Measurements from ENCODE around the gene DALRD3. TPM values are rescaled to one million over a fixed set of nuclear protein-coding genes. Genes with fewer than 3 reads are reported as not detected.

Gene DALRD3
- total RNA-seq, 4 donors from 2014 or later = 12.4 to 31.5 (median 20.1) TPM

DNA sequence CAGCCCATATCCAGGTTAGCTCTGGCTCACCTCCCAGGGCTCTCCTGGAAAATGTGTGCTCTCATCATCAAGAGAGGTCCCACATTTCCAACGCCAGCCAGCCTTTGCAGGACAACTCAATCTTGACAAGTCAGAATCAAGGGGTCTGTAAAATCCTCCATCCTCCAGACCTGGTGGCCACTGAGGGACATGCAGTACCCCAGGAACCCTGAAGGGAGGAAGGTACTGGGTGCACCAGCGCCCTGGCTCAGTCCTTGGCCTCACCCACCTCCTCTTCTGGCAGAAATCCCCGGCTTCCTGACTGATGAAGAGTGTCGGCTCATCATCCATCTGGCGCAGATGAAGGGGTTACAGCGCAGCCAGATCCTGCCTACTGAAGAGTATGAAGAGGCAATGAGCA is 17.2 kb downstream of the DALRD3 start:
- Histone ChIP-seq H3K9me3 (no peaks in the 10 kb centered on the region), H3K4me3 (no peak overlapping the region), H3K27ac (replicated peaks in 1 of 4) (no peak overlapping the region), H3K4me1 (peaks cover 2 to 12% (median 3%) of the 10 kb centered on the region in 4 donors), H3K36me3 (peaks cover 0 to 33% (median 12%) of the 10 kb centered on the region in 4 donors), H3K27me3 (no peaks in the 10 kb centered on the region)
- TF ChIP-seq EP300 (IDR thresholded peaks at IDR 0.05) (no peak), POLR2AphosphoS5 (IDR thresholded peaks at IDR 0.05) (no peak), POLR2A (IDR thresholded peaks at IDR 0.05; ENCODE audit: low read depth) (no peak)
- TF ChIP-seq, protein P1, sequence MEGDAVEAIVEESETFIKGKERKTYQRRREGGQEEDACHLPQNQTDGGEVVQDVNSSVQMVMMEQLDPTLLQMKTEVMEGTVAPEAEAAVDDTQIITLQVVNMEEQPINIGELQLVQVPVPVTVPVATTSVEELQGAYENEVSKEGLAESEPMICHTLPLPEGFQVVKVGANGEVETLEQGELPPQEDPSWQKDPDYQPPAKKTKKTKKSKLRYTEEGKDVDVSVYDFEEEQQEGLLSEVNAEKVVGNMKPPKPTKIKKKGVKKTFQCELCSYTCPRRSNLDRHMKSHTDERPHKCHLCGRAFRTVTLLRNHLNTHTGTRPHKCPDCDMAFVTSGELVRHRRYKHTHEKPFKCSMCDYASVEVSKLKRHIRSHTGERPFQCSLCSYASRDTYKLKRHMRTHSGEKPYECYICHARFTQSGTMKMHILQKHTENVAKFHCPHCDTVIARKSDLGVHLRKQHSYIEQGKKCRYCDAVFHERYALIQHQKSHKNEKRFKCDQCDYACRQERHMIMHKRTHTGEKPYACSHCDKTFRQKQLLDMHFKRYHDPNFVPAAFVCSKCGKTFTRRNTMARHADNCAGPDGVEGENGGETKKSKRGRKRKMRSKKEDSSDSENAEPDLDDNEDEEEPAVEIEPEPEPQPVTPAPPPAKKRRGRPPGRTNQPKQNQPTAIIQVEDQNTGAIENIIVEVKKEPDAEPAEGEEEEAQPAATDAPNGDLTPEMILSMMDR (IDR thresholded peaks at IDR 0.05) = no peak
- intact Hi-C loops (cut with DNase I) = loop anchor here (10.0 kb wide), 1 partner anchor 94 kb away; the partner anchor contains the start of gene QRICH1
- no peak for DNase-seq (ENCODE audit: extremely low spot score)
- WGBS = 100% methylated on average over 1 of the region's 6 CpGs

DNA sequence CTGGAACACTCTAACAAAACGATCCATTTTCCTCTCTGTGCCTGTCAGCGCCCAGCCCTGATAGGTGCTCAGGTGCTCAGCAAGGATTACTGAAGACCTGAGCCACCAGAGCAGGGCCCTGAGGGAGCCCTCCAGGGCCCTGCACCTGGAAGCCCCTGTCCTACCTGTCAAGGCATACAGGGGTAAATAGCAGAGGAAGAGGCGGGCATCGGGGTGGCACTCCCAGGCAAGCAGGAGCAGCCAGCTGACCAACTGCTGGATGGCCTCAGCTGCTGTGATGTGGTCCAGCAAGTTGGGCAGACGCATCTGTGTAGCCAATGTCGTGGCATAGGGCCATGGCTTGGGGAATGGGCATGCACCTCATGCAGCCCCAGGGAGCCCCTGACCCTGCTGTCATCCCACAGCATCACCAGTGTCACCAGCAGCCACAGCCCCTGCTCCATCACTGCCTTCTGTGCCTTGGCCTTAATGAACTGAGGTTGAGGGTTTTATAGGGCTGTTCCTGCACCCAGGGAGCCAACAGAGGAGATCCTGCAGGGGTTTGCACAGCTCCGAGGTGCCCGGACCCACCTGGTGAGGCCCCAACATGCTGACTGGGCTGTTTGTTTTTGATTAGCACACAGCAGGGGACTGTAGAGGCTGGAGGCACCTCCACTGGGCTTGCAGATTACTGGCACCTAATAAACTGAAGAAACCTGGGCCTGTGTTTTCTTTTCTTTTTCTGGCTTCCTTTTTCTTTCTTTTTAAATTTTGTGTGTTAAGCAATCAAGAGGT is 19.1 kb downstream of the DALRD3 start:
- H3K36me3 ChIP-seq = peaks cover 0 to 44% (median 16%) of the 10 kb centered on the region in 4 donors
- 55% methylated on average over 2 of the region's 8 CpGs for WGBS
- intact Hi-C loops (cut with DNase I) = no loop called here

GRCh38 chr3:48997714-48998637 is 20.4 kb downstream of the DALRD3 start:
- H3K27me3 ChIP-seq = no peaks in the 10 kb centered on the region
- no peak for DNase-seq (ENCODE audit: extremely low spot score)
- H3K36me3 ChIP-seq = peaks cover 0 to 43% (median 21%) of the 10 kb centered on the region in 4 donors
- 77% methylated on average over 17 of the region's 20 CpGs for WGBS
- TF ChIP-seq, protein P1 (IDR thresholded peaks at IDR 0.05) = no peak
- TF ChIP-seq EP300 (IDR thresholded peaks at IDR 0.05) (no peak), POLR2A (IDR thresholded peaks at IDR 0.05; ENCODE audit: low read depth) (no peak), POLR2AphosphoS5 (IDR thresholded peaks at IDR 0.05) (no peak)
- H3K4me3 ChIP-seq = no peak overlapping the region
- no peak overlapping the region for H3K27ac ChIP-seq (replicated peaks in 1 of 4)
- peaks cover 0 to 8% (median 0%) of the 10 kb centered on the region in 4 donors for H3K4me1 ChIP-seq
- no peaks in the 10 kb centered on the region for H3K9me3 ChIP-seq
- intact Hi-C loops (cut with DNase I) = no loop called here

More for the DNA sequence above, 19.1 kb downstream of the DALRD3 start:
- Histone ChIP-seq H3K4me1 (peaks cover 0 to 8% (median 0%) of the 10 kb centered on the region in 4 donors), H3K27ac (replicated peaks in 1 of 4) (no peak overlapping the region), H3K4me3 (no peak overlapping the region), H3K9me3 (no peaks in the 10 kb centered on the region), H3K27me3 (no peaks in the 10 kb centered on the region)
- DNase-seq (ENCODE audit: extremely low spot score) = no peak
- TF ChIP-seq POLR2A (IDR thresholded peaks at IDR 0.05; ENCODE audit: low read depth) (no peak), POLR2AphosphoS5 (IDR thresholded peaks at IDR 0.05) (no peak), EP300 (IDR thresholded peaks at IDR 0.05) (no peak)
- TF ChIP-seq, protein P1 (IDR thresholded peaks at IDR 0.05) = no peak

- H3K27ac ChIP-seq (replicated peaks in 1 of 4) = no peak overlapping the region
- H3K4me1 ChIP-seq = peaks cover 1 to 10% (median 6%) of the 10 kb centered on the region in 4 donors
- no peaks in the 10 kb centered on the region for H3K9me3 ChIP-seq
- no peak overlapping the region for H3K4me3 ChIP-seq
- intact Hi-C loops (cut with DNase I) = no loop called here
- no peaks in the 10 kb centered on the region for H3K27me3 ChIP-seq
- TF ChIP-seq POLR2A (IDR thresholded peaks at IDR 0.05; ENCODE audit: low read depth) (no peak), POLR2AphosphoS5 (IDR thresholded peaks at IDR 0.05) (no peak), EP300 (IDR thresholded peaks at IDR 0.05) (no peak)
- TF ChIP-seq, protein P1 (IDR thresholded peaks at IDR 0.05) = no peak
- DNase-seq (ENCODE audit: extremely low spot score) = no peak
- H3K36me3 ChIP-seq = peaks cover 0 to 43% (median 19%) of the 10 kb centered on the region in 4 donors
- 82% methylated on average over 8 of the region's 8 CpGs for WGBS
Observed at GRCh38 chr3:48997102-48997635, 21.2 kb downstream of the DALRD3 start.

Data from esophagus muscularis mucosa (tissue), 4 donors.